ENCODE data around the gene SH3PXD2B.
"Not testable (repeated sequence)": the region's sequence is repeated elsewhere in the genome, so short reads cannot be mapped to it uniquely, and the experiment has no call there.

SH3PXD2B gene

GRCh38 chr5:172420235-172420939 is 33.9 kb downstream of the SH3PXD2B start:
- no peak for DNase-seq (ENCODE audit: extremely low read depth in 1 of 2, low read depth in 1 of 2)

- DNase-seq (ENCODE audit: extremely low read depth in 1 of 2, low read depth in 1 of 2): no peak
Observed at GRCh38 chr5:172418862-172419814, 35.2 kb downstream of the SH3PXD2B start.

DNA sequence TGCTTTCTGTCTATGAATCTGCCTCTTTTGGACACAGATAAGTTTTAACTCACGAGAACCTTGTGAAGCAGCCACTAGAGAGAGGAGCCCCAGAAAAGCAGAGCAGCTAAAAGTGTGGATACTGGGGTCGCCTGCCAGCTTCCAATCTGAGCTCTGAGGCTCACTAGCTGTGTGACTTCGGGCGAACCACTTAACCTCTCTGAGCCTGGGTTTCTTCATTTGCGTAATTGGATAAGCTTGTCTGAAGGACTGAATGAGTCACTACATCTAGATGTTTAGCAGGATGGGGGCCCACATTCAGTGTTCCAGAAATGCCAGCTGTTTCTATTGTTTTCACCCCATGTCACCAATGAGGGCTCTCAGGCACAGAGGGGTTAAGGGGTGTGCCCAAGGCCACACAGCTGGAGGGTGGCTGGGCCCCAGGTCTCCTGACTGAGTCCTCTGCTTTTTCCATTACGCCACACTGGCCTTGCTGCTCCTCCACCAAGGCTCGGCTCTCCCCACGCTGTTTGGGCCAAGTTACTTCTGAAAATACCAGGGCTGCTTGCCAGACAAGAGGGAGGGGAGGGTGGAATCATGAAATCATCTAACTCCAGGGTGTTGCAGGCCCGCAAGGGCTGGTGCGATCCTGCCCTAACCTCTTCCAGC is 36.2 kb downstream of the SH3PXD2B start:
- DNase-seq (ENCODE audit: extremely low read depth in 1 of 2, low read depth in 1 of 2): no peak

DNA sequence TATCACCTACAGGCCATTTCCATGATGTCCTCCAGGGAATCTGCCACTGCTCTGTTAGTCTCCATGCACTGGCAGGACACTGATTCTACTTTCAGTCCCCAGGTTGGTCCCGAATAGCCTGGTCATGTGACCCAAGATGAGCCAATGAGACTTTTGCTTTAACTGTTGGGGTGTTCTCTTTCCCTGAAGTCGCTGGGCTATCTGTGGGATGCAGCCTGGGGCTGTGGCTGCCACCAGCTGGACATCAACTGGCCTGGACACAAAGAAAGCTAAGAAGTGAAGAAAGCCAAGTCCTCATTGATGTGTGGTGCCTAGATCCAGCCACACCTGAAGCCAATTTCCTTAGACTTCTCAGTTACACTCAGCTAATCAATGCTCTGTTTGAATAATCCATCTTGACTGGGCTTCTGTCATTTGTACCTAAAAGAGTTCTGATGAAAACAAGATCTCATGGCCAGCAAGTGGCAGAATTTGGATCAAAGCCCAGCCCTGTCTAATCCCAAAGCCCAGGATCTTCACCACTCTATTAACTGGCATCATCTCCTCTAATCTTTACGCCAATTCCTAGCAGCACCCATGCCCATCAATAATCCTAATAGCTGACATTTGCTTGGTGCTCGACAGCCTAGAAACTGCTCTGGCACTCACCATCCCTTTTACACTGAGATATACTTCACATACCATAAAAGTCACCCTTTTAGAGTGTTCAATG is 37.0 kb downstream of the SH3PXD2B start:
- no peak for DNase-seq (ENCODE audit: extremely low read depth in 1 of 2, low read depth in 1 of 2)

DNA sequence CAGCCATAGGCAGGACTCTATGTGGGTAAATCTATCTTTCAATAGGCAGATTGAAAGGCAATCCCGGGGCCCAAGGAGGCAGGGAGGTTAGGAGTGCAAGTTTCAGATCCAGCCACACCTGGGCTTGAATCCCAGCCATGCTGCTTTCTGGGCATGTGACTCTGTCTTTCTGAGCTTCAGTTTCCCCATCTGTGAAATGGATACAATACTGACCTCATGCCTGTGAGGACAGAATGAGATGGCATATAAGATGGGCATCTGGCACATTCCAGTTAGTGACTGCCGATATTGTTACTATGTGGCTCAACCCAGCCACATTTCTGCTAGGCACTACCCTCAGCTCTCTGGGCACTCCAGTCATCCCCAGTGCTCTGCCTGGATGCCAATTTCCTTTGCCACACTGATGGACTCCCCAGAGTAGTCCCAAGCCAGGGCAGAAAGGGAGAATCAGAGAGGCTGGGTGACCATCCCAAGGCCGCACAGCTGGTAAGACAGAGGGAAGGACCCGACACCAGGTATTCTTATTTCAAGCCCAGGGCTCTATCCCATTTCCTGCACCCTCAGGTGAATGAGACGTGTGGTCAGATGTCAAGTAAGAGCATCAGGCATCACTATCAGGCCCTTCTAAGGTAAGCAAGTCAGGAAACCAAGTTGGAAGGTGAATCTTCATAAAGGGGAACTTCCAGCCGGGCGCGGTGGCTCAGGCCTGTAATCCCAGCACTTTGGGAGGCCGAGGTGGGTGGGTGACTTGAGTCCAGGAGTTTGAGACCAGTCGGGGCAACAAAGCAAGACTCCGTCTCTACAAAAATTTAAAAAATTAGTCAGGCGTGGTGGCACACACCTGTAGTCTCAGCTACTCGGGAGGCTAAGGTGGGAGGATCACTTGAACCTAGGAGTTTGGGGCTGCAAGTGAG is 38.7 kb downstream of the SH3PXD2B start:
- DNase-seq (ENCODE audit: extremely low read depth in 1 of 2, low read depth in 1 of 2): no peak

DNA sequence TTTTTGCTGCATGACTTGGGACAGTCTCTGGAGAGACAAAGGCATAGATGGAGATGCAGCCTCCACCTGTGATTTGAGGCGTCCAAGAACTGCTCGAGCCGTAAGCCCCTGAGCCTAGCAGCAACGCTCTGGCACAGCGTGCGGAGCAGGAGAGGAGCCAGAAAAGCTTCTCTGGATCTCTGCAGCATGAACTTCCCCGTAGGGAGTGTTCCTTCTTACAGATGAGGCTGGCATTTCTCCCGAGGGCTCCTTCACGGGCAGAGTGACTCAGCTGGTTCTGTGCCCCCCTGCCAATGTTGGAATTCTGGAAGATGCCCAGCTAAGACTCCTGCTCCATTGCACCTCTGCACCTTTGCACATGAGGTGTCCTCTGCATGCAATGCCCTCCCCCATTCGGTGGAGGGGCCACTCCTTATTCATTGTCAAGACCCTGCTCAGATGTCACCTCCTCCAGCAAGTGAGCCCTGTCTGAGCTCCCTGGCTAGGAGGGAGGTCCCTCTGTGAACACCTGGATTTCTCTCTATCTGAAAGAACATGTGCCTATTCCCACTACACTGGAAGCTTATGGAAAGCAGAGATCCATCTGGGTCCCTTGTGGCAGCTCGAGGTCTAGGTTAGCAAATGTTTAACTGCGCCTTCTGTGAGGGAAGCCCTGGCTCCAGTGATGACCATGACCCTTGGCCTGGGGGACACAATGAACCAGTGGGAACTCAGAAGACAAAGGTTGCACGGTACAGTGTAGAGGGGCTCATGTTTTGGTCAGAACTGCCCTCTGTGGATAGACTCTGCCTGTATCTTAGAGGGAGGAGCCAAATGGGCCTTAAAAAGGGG is 39.6 kb downstream of the SH3PXD2B start:
- no peak for DNase-seq (ENCODE audit: extremely low read depth in 1 of 2, low read depth in 1 of 2)

GRCh38 chr5:172413601-172414171 is 40.6 kb downstream of the SH3PXD2B start:
- no peak for DNase-seq (ENCODE audit: extremely low read depth in 1 of 2, low read depth in 1 of 2)

DNA sequence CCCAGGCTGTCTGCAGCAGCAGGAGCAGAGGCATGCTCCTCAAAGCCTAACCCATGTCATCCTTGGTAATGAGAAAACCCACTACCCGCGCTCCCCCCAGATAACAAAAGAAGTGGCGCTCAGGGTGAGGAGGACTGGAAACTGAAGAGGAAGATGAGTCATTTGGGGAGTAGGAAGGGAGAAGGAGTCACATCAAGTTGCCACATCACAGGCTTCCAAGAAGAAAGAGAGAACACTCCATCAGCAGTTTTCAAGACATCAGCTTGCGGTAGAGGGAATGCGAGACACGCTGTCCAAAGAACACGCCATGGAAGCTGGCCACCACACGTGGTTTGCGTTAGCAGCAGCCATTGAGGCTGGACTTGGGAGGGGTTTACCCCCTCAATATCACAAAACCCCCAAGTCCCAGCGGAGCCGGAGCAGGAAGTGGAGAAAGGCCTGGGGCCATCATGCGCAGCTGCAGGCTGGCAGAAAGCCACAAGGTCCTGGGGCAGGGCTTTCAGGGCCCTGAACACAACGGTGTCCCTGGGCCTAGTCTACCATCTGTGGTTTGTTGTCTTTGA is 41.5 kb downstream of the SH3PXD2B start:
- no peak for DNase-seq (ENCODE audit: extremely low read depth in 1 of 2, low read depth in 1 of 2)

DNA sequence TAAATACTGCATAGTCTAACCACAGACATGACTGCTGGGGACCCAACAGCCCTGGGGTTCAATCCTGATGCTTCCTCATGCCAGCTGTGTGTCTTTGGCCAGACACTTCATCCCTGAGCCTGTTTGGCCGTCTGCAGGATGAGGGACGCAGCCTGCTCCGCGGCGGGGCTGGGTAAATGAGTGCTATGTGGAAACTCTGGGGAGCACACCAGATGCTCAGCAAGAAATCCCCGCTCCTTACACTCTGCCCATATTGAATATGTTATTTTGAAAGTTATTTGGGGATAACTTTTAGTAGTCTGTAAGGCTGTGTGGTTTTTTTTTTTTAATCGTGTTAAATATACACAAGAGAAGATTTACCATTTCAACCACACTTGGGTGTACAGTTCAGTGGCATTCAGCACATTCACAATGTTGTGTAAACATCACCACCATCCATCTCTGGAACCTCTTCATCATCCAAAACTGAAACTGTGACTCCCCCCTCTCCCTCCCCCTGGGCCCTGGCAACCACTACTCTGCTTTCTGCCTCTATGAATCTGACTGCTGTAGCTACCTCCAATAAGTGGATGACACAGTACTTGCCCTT is 42.7 kb downstream of the SH3PXD2B start:
- DNase-seq (ENCODE audit: extremely low read depth in 1 of 2, low read depth in 1 of 2): no peak

GRCh38 chr5:172410662-172411483 is 43.5 kb downstream of the SH3PXD2B start:
- no peak for DNase-seq (ENCODE audit: extremely low read depth in 1 of 2, low read depth in 1 of 2)

GRCh38 chr5:172410160-172410559 is 44.2 kb downstream of the SH3PXD2B start:
- DNase-seq (ENCODE audit: extremely low read depth in 1 of 2, low read depth in 1 of 2): no peak

GRCh38 chr5:172409477-172409876 is 44.8 kb downstream of the SH3PXD2B start:
- DNase-seq (ENCODE audit: extremely low read depth in 1 of 2, low read depth in 1 of 2): not testable (repeated sequence)

GRCh38 chr5:172407822-172408221 is 46.5 kb downstream of the SH3PXD2B start:
- DNase-seq (ENCODE audit: extremely low read depth in 1 of 2, low read depth in 1 of 2): no peak

- DNase-seq (ENCODE audit: extremely low read depth in 1 of 2, low read depth in 1 of 2): no peak
Observed at GRCh38 chr5:172407241-172407691, 47.1 kb downstream of the SH3PXD2B start.

DNA sequence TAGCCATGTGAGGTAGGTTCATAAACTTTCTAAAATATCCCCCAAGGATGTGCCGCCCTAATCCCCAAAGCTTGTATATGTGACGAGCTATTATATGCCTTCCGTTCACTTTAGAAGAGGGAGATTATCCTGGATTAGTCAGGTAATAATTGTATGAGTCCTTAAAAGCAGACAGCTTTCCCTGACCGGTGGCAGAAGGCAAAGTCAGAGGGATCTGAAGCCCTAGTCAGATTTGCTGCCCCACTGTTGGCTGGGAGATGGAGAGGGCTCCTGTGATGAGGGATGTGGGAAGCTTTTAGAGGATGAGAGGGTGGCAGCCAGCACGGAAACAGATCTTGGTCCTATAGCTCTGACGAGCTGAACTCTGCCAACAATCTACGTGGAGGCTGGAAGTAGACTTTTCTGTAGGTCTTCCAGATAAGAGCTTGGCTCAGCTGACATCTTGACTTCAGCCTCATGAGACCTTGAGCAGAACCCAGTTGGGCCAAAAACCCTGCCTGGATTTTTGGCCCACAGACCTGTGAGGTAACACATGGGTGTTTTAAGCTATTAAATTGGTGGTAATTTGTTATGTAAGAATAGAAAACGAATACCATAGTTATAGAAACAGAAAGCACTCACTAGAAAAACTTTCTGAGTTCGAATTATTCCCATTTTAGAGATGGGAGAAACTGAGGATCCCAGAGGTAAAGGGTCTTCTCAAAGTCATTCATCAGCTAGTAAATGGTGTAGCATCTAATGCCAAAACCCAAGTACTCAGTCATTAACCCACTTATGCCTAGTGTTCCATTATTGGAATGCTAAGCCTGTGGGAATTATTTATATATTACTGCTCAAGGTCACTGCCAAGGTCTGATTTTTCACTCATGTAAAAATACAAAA is 48.9 kb downstream of the SH3PXD2B start:
- DNase-seq (ENCODE audit: extremely low read depth in 1 of 2, low read depth in 1 of 2): no peak

DNA sequence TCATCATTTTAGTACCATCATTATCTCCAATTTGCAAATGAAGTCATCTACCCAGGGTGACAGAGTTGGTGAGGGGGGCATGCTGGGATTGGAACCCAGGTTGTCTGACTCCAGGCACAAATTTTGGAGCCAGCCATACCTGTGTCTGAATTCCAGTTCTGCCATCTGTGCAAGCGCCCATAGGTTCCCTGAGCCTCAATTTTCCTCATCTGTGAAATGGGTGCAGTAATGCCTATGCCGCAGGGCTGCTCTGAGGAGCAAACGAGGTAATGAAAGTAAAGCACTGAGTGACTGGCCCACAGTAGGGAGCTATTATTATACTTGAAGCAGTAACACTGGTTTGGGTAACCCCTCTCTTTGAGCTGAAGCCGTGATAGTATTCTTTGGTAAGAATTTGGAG is 49.6 kb downstream of the SH3PXD2B start:
- no peak for DNase-seq (ENCODE audit: extremely low read depth in 1 of 2, low read depth in 1 of 2)

Measured in activated CD8-positive, alpha-beta memory T cell treated with anti-CD3 and anti-CD28 coated beads for 1 hour (primary cell).